SK-N-SH treated with all-trans-retinoic acid at 6 μM for 48 hours (cell line): ENCODE data around the gene RPA3.

Experiments
- BACH2 ChIP-seq: fragments of 250-450 bp; sonication (Bioruptor Pico); IDR thresholded peaks from 2 replicates; pipeline ENCODE4 v1.9.0; 2021; ENCODE audit warnings: mild to moderate bottlenecking, borderline replicate concordance
- CSDC2 ChIP-seq: fragments of 250-450 bp; sonication (Bioruptor Pico); IDR thresholded peaks from 2 replicates; pipeline ENCODE4 v1.5.0; 2020; ENCODE audit warnings: mild to moderate bottlenecking, moderate library complexity
- RARB ChIP-seq: fragments of 250-450 bp; sonication (Bioruptor Pico); IDR thresholded peaks from 2 replicates; pipeline ENCODE4 v1.8.0; 2021; ENCODE audit warnings: mild to moderate bottlenecking, moderate library complexity
- TOX ChIP-seq: fragments of 250-450 bp; sonication (Bioruptor Pico); IDR thresholded peaks from 2 replicates; pipeline ENCODE4 v1.8.0; 2021; ENCODE audit warnings: mild to moderate bottlenecking, moderate library complexity, borderline replicate concordance
- ZC3H10 ChIP-seq: fragments of 250-450 bp; sonication (Bioruptor Pico); IDR thresholded peaks from 2 replicates; pipeline ENCODE4 v1.5.1; 2021; ENCODE audit warnings: mild to moderate bottlenecking, moderate library complexity
- ZNF70 ChIP-seq: fragments of 450-650 bp; formaldehyde crosslinking; IDR thresholded peaks from 2 replicates; pipeline ENCODE4 v1.5.0; 2020; ENCODE audit warnings: mild to moderate bottlenecking, moderate library complexity
- TF ChIP-seq, protein P1 (sequence below): fragments of 250-450 bp; sonication (Bioruptor Pico); IDR thresholded peaks from 2 replicates; pipeline ENCODE4 v1.8.0; 2021; ENCODE audit warnings: low read depth, mild to moderate bottlenecking, moderate library complexity, borderline replicate concordance

DNA sequence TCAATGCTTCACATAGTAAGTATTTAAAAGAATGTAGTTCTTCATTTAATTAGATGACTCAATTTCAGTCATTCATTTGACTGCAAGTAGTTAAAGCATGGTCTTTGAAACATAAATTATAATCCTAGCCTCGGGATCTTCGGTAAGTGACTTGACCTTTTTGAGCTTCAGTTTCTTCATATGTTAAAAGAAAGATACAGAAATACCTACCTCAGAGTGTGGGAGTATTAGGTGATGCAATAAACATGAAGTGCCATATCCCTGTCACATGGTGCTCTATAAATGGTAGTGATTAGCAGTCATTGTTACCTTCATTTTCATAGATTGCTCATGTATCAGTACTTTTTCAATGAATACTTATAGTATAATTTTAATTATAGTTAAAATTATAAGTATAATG lies 109.1 kb downstream of the RPA3 start:
- TF ChIP-seq ZNF70 (CRISPR knock-in tag) (no peak), ZC3H10 (CRISPR knock-in tag) (no peak), BACH2 (no peak), CSDC2 (CRISPR knock-in tag) (no peak), RARB (no peak), TOX (CRISPR knock-in tag) (no peak)
- TF ChIP-seq, protein P1, sequence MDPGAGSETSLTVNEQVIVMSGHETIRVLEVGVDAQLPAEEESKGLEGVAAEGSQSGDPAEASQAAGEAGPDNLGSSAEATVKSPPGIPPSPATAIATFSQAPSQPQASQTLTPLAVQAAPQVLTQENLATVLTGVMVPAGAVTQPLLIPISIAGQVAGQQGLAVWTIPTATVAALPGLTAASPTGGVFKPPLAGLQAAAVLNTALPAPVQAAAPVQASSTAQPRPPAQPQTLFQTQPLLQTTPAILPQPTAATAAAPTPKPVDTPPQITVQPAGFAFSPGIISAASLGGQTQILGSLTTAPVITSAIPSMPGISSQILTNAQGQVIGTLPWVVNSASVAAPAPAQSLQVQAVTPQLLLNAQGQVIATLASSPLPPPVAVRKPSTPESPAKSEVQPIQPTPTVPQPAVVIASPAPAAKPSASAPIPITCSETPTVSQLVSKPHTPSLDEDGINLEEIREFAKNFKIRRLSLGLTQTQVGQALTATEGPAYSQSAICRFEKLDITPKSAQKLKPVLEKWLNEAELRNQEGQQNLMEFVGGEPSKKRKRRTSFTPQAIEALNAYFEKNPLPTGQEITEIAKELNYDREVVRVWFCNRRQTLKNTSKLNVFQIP (CRISPR knock-in tag), result no peak
